Endothelial cell of umbilical vein (primary cell): ENCODE results near the gene POU5F1. TPM values are rescaled to one million over a fixed set of nuclear protein-coding genes. Genes with fewer than 3 reads are reported as not detected.
A peak's percentile ranks its signal among the peaks of the same experiment; 100 is the strongest.
"Not testable (repeated sequence)": the region's sequence is repeated elsewhere in the genome, so short reads cannot be mapped to it uniquely, and the experiment has no call there.

Source experiments
- BruUV-seq: library from RNA; stranded (reverse); fragments of 400-500 nt; replicated peaks from 2 replicates; lab custom pipeline; 2021; lab: Mats Ljungman, UMichigan
- CTCF ChIA-PET: fragments of 300-600, 350-600 bp; sonication (Branson Sonifier 250); formaldehyde crosslinking; loops from one replicate; lab custom pipeline; 2021; ENCODE audit warnings: antibody characterized with exemption, inconsistent platforms; lab: Charles Lee
- POLR2A ChIA-PET: fragments of 300-600, 350-600 bp; sonication (Branson Sonifier 250); formaldehyde crosslinking; loops from one replicate; lab custom pipeline; 2021; ENCODE audit warnings: antibody characterized with exemption, inconsistent platforms; lab: Charles Lee
- DNase-seq: peaks from one replicate; pipeline ENCODE4 v3.0.0-alpha.2; 2011; ENCODE audit warnings: low read depth, low spot score
- FAIRE-seq: peaks from 2 replicates; lab custom pipeline; 2011; peaks lifted over from hg19 to GRCh38; lab: Jason Lieb, UNC
- H2AFZ ChIP-seq: 2 replicates; pipeline ENCODE4 v1.6.0; 2012; ENCODE audit warnings: low read depth, low read length, control low read depth, inconsistent platforms
- H3K27ac ChIP-seq: 2 replicates; pipeline ENCODE4 v1.5.1; 2011; ENCODE audit warnings: low read depth, mild to moderate bottlenecking, control low read depth, low read length, moderate library complexity; ENCODE audit not compliant: insufficient read depth
- H3K27me3 ChIP-seq, 2 experiments: 2 replicates each; pipeline versions ENCODE4 v1.6.0 to v1.6.1; 2011; ENCODE audit warnings: low read length in 2 of 2, mixed read lengths in 1 of 2; ENCODE audit not compliant: control insufficient read depth in 2 of 2, insufficient read depth in 2 of 2
- H3K36me3 ChIP-seq, 2 experiments: 2 replicates in 1 of 2; 3 replicates in 1 of 2; pipeline ENCODE4 v1.5.1; 2011; ENCODE audit warnings: low read length in 2 of 2, mild to moderate bottlenecking in 1 of 2, moderate library complexity in 1 of 2; ENCODE audit not compliant: control insufficient read depth in 2 of 2, insufficient read depth in 2 of 2; ENCODE audit errors: extremely low read depth in 1 of 2
- H3K4me1 ChIP-seq: 3 replicates; pipeline ENCODE4 v1.5.1; 2011; ENCODE audit warnings: mild to moderate bottlenecking, low read length; ENCODE audit not compliant: control insufficient read depth, insufficient read depth; ENCODE audit errors: extremely low read depth
- H3K4me2 ChIP-seq: 2 replicates; pipeline ENCODE4 v1.6.1; 2011; ENCODE audit warnings: low read length, control low read depth, mixed read lengths; ENCODE audit not compliant: insufficient read depth
- H3K4me3 ChIP-seq, 3 experiments: fragments of 200-600 bp in 1 of 3; sonication (generic), shearing (Covaris generic) in 1 of 3; replicated peaks in 1 of 3; 2 replicates each; pipeline ENCODE4 v1.5.1; 2011 to 2016; ENCODE audit warnings: control low read depth in 3 of 3, low read length in 3 of 3, mild to moderate bottlenecking in 2 of 3, inconsistent platforms in 1 of 3, low read depth in 1 of 3, moderate library complexity in 1 of 3; ENCODE audit not compliant: insufficient read depth in 1 of 3
- H3K79me2 ChIP-seq: 2 replicates; pipeline ENCODE4 v1.6.0; 2012; ENCODE audit warnings: low read length, inconsistent platforms; ENCODE audit not compliant: control insufficient read depth, insufficient read depth
- H3K9ac ChIP-seq: replicated peaks from 2 replicates; pipeline ENCODE3; 2011; ENCODE audit warnings: low read length, control low read depth; ENCODE audit not compliant: insufficient read depth; ENCODE audit errors: extremely low read depth
- H3K9me1 ChIP-seq: replicated peaks from 3 replicates; pipeline ENCODE4 v1.6.0; 2011; ENCODE audit warnings: mild to moderate bottlenecking, low read length; ENCODE audit not compliant: control insufficient read depth, insufficient read depth; ENCODE audit errors: extremely low read depth
- H3K9me3 ChIP-seq: replicated peaks from 2 replicates; pipeline ENCODE4 v1.5.1; 2012; ENCODE audit warnings: low read length, inconsistent platforms; ENCODE audit not compliant: control insufficient read depth, insufficient read depth
- H4K20me1 ChIP-seq: replicated peaks from 2 replicates; pipeline ENCODE3; 2011; ENCODE audit warnings: mild to moderate bottlenecking, low read length; ENCODE audit not compliant: control insufficient read depth, insufficient read depth; ENCODE audit errors: extremely low read depth
- CTCF ChIP-seq, 2 donors: IDR thresholded peaks; 1 replicate in 1 of 2; 2 replicates in 1 of 2; pipeline ENCODE4 v1.5.1; 2011; ENCODE audit warnings: low read length in 2 of 2, mild to moderate bottlenecking in 2 of 2, moderate library complexity in 2 of 2, control low read depth in 1 of 2, inconsistent platforms in 1 of 2, low read depth in 1 of 2; ENCODE audit not compliant: insufficient read depth in 1 of 2; ENCODE audit errors: extremely low read depth in 1 of 2
- EZH2 ChIP-seq: IDR thresholded peaks from 2 replicates; pipeline ENCODE4 v1.6.1; 2012; ENCODE audit warnings: borderline replicate concordance, low read depth, mild to moderate bottlenecking, moderate library complexity, low read length, inconsistent platforms; ENCODE audit not compliant: severe bottlenecking
- FOS ChIP-seq: IDR thresholded peaks from 2 replicates; pipeline ENCODE4 v1.6.1; 2011; ENCODE audit warnings: mild to moderate bottlenecking, low read length, moderate library complexity, borderline replicate concordance; ENCODE audit not compliant: insufficient read depth
- GATA2 ChIP-seq: IDR thresholded peaks from 2 replicates; pipeline ENCODE4 v1.7.0; 2011; ENCODE audit warnings: low read depth, mild to moderate bottlenecking, moderate library complexity, mixed read lengths, low read length; ENCODE audit not compliant: insufficient read length, insufficient read depth
- JUN ChIP-seq: IDR thresholded peaks from 2 replicates; pipeline ENCODE4 v1.6.1; 2011; ENCODE audit warnings: borderline replicate concordance, low read depth; ENCODE audit not compliant: insufficient read length, insufficient read depth
- MYC ChIP-seq: IDR thresholded peaks from one replicate; pipeline ENCODE4 v1.6.1; 2011; ENCODE audit warnings: mild to moderate bottlenecking, low read depth, low read length
- POLR2A ChIP-seq: IDR thresholded peaks from 2 replicates; pipeline ENCODE4 v1.6.1; 2012; ENCODE audit warnings: low read depth, mild to moderate bottlenecking, control low read depth, low read length
- POLR2AphosphoS5 ChIP-seq: IDR thresholded peaks from 2 replicates; pipeline ENCODE4 v1.6.1; 2012; ENCODE audit warnings: low read depth, mild to moderate bottlenecking, control low read depth, low read length, moderate library complexity; ENCODE audit not compliant: insufficient read depth
- dilution Hi-C: fragments of 300-500 bp; cut with MboI; formaldehyde crosslinking; loops from one replicate; pipeline ENCODE4 v1.15.0; 2019; ENCODE audit warnings: low sequenced_read_pairs; ENCODE audit not compliant: extremely low pct_ligation_motif_present
- intact Hi-C: fragments of 100-400 bp; cut with micrococcal nuclease; formaldehyde crosslinking; loops from one replicate; pipeline ENCODE4 v1.10.0; 2022
- polyA plus RNA-seq, 4 experiments: library from polyadenylated mRNA; depleted of rRNA in 3 of 4; stranded (reverse) in 3 of 4; unstranded in 1 of 4; fragments of >200 nt; gene quantifications; 2 replicates each; pipeline versions ENCODE4 v1.2.1 to v1.2.3, GENCODE V29; 2011 to 2012; ENCODE audit warnings: missing spikeins in 1 of 4
- total RNA-seq: library from RNA; stranded (reverse); gene quantifications from 2 replicates; pipeline ENCODE4 v1.2.3, GENCODE V29; 2021
- TF ChIP-seq, protein P1 (sequence below): IDR thresholded peaks from 2 replicates; pipeline ENCODE4 v1.6.1; 2011; ENCODE audit not compliant: insufficient read depth, insufficient read length

POU5F1 gene
- total and polyA plus RNA-seq, 2 donors (not counting 3 experiments of a cell fraction or from before 2014, with no cell fraction given) = 0.63 TPM; not detected in 1

- H3K9me1 ChIP-seq, H3K36me3 ChIP-seq, dilution Hi-C loops, H3K79me2 ChIP-seq, intact Hi-C loops, H3K27me3 ChIP-seq, H3K9me3 ChIP-seq, BruUV-seq, H4K20me1 ChIP-seq, H2AFZ ChIP-seq, DNase-seq, H3K27ac ChIP-seq, H3K4me2 ChIP-seq, H3K4me1 ChIP-seq, H3K9ac ChIP-seq, H3K4me3 ChIP-seq, FAIRE-seq: not testable (repeated sequence)
- POLR2A ChIA-PET = interaction anchor here (0.6 kb wide), 1 partner anchor 551 kb away, joined by 3 read pairs; no protein-coding TSS in a partner anchor
- CTCF ChIA-PET = interaction anchor here (0.7 to 1.0 kb wide), 2 partner anchors 11 to 25 kb away, joined by 3 read pairs; partner anchors contain the start of gene TCF19
Observed at GRCh38 chr6:31183287-31183686, 12.8 kb upstream of the POU5F1 start.

DNA sequence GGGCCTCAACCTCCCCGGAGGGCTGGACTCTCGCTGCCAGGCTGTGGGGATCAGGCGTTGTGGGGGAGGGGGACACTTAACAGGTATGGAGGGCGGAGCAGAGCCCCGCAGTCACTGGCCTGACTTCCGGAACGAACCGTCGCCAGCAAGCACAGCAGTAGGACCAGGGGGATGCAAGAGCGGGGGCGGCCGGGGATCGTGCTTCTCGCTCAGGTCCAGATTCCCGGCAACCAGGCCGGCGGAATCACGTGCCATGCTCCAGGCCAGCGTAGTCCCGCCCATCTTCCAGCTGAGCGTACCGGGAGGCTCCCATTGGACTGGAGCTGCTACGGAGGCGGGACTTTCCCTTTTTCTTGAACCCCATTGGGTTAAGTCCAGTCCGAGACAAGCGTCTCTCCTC is 10.0 kb upstream of the POU5F1 start:
- no peaks in the 10 kb centered on the region for H4K20me1 ChIP-seq
- no peaks in the 10 kb centered on the region for H3K27me3 ChIP-seq
- POLR2A ChIA-PET = no interaction called here
- H3K4me3 ChIP-seq = peak overlapping the region in 2 of 3 experiments; percentile 12 to 53
- dilution Hi-C loops = no loop called here
- H3K9me3 ChIP-seq = no peaks in the 10 kb centered on the region
- no peaks in the 10 kb centered on the region for H3K36me3 ChIP-seq
- CTCF ChIA-PET = interaction anchor here (0.7 to 2.9 kb wide), 2 partner anchors 12 to 43 kb away, joined by 4 to 12 read pairs; no protein-coding TSS in a partner anchor
- no peak overlapping the region for H3K27ac ChIP-seq
- peaks cover 6% of the 10 kb centered on the region for H3K4me1 ChIP-seq
- no TSS peak for BruUV-seq
- FAIRE-seq (no peak), DNase-seq (peak; percentile 89)
- intact Hi-C loops = loop anchor here (1.0 kb wide), 1 partner anchor 22 kb away; the partner anchor contains the start of gene TCF19
- H3K79me2 ChIP-seq = no peaks in the 10 kb centered on the region
- peak overlapping the region; percentile 1 for H2AFZ ChIP-seq
- TF ChIP-seq GATA2 (no peak), MYC (no peak), FOS (no peak), POLR2A (no peak), JUN (no peak), EZH2 (no peak), POLR2AphosphoS5 (no peak), CTCF (IDR thresholded peaks at IDR 0.05; ENCODE audit: extremely low read depth in 1 of 2, insufficient read depth in 1 of 2, low read depth in 1 of 2, low read length in 2 of 2) (no peak)
- TF ChIP-seq, protein P1, sequence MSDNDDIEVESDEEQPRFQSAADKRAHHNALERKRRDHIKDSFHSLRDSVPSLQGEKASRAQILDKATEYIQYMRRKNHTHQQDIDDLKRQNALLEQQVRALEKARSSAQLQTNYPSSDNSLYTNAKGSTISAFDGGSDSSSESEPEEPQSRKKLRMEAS = no peak
- H3K4me2 ChIP-seq = peak overlapping the region; percentile 5
- H3K9ac ChIP-seq = no peak overlapping the region
- H3K9me1 ChIP-seq = no peaks in the 10 kb centered on the region
